ENCODE data around the gene PCNX2.

DNA sequence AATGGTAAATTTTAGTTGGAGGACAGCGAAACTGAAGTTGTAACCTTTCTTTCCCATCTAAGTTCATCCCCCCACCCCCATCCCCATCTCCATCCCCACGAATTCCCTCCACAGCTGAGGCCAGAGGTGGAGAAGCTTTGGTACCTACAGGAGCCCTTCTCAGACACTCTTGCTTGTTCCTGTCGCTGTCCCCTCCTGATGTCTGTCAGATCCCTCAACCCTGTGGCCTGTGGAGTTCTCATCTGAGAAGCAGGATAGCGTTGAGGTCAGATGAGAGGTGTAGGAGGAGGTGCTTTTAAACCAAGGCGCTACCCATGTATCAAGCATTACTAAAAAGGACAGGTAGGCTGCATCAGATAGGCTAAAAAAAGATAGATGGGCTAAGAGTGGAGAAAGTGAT, 344.3 kb downstream of the PCNX2 start:
- TF ChIP-seq ZNF331 (CRISPR knock-in tag; IDR thresholded peaks at IDR 0.05; ENCODE audit: low read depth) (no peak), POLR2AphosphoS5 (IDR thresholded peaks at IDR 0.05; ENCODE audit: low read depth) (no peak), CTCF (conservative IDR thresholded peaks at IDR 0.05; ENCODE audit: low read depth in 2 of 2) (no peak), EZH2 (IDR thresholded peaks at IDR 0.05; ENCODE audit: low read depth, unreplicated experiment) (no peak), REST (IDR thresholded peaks at IDR 0.05; ENCODE audit: unreplicated experiment) (no peak)
